GM18907 (cell line): ENCODE results near the gene TTLL1.
"Not testable (repeated sequence)": the region's sequence is repeated elsewhere in the genome, so short reads cannot be mapped to it uniquely, and the experiment has no call there.

Source experiments
- ATAC-seq: cut with Tn5 transposase; IDR thresholded peaks from one replicate; pipeline ENCODE4 v1.9.1; 2021; ENCODE audit warnings: mild to moderate bottlenecking, moderate library complexity; ENCODE audit not compliant: unreplicated experiment

Gene TTLL1

DNA sequence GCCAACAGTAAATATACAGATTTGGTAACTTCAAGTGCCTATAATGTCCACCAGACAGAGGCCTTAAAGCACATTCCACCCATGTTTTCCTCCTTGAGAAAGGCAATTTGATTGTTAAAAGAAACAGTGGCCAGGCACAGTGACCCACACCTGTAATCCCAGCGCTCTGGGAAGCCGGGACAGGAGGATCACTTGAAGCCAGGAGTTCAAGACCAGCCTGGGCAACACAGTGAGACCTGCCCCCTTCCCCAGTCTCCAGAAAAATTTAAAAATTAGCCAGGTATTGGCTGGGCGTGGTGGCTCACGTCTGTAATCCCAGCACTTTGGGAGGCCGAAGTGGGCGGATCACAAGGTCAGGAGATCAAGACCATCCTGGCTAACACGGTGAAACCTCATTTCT, 93.5 kb downstream of the TTLL1 start:
- ATAC-seq: not testable (repeated sequence)

DNA sequence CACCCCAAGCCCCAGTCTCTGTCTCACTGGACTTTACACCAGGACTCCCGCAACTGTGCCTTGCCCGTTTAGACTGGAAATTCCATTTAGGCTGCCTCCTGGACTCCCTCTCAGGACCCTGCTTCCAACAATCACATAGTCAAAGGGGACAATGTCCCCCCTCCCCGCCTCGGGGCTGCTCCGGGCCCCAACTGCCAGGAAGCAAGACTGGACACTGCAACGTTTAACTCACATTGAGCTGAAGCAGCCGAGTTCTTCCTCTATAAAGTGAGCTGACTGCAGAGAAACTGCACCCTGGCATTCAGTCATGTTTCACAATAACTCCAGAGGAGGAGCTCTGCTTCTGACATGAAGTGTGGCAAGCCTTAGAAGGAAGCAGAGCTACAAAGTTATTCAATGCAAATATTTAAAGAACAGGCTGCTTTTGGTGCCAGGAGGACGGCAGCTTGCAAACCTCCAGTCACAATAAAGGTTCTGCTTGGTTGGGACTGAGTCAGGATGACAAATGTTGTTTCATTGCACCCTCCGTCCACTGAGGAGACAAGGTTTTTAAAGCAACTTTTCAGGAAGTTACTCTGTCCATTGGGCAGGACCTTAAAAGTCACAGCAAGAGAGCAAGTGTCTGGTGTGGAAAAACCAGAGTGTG, 94.2 kb downstream of the TTLL1 start:
- no peak for ATAC-seq

DNA sequence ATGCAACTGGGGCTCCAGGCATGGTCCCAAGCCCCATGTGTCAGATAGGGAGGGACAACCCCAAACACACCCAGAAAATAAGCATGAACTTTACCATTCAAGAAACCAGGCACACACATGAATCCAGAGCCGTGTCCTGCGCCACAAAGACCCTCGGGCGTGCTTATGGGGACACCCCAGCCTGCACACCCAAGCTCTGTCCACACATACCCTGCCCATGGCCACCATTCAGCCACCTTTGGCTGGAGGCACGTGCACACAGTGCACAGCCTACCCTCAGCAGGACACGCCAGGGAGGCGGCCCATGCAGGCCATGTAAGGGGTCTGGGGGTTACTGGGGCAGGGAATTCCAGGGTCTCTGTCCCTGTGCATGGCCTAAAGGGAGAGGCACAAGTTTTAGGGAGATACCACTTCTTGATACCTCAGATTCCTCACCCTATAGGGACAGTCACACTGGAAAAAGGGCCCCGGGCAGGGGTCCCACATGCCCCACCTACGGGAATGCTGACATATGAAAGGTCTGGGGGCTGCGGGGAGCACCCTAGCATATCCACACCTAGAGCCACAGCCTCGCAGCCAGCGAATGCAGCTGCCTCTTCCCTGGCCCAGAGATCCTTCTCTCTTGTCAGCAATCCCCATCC, 94.8 kb downstream of the TTLL1 start:
- ATAC-seq: no peak

DNA sequence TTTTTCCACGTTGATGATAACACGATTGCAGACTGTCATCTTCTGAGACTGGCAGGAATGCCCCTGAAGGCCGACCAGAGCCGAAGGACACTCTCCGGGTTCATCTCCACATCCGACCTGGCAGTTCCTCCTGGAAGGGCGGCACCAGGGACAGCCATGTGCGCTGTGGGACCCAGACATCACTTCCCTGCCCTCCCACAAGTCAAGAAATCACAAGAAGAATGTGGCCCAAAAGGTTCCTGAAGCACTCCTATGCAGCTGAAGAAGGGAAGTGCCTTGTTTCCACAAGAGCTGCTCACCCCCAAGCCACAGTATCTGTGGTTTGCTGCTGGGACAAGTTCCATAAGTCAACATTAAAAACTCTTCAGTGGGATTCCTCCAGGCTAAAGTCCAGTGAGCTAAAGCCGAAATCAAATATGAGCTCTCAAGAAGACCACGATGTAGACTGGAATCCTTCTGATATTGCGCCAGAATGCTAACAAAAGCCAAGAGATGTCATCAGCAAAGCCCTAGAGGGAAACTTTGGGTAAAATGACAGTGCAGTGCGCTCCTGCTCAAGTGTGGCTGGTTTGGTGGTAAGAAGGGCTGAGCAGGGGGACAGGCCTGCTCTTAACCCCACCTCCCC, 95.4 kb downstream of the TTLL1 start:
- ATAC-seq: no peak

DNA sequence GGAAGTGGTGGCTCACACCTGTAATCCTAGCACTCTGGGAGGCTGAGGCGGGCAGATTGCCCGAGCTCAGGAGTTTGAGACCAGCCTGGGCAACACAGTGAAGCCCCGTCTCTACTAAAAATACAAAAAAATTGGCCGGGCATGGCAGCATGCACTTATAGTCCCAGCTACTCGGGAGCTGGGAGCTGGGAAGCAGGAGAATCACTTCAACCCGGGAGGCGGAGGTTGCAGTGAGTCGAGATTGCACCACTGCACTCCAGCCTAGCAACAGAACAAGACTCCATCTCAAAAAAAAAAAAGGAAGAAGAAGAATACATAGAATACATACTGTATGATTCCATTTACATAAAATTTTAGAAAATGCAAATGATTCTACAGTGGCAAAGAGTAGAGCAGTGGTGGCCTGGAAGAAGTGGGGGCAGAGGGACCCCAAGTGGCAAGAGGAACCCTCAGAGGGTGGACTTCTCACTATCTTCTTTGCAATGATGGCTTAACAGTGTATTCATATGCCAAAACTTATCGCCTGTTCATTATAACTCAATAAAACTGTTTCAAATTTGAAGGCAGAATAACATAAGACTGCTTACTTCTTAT, 96.2 kb downstream of the TTLL1 start:
- ATAC-seq: no peak

DNA sequence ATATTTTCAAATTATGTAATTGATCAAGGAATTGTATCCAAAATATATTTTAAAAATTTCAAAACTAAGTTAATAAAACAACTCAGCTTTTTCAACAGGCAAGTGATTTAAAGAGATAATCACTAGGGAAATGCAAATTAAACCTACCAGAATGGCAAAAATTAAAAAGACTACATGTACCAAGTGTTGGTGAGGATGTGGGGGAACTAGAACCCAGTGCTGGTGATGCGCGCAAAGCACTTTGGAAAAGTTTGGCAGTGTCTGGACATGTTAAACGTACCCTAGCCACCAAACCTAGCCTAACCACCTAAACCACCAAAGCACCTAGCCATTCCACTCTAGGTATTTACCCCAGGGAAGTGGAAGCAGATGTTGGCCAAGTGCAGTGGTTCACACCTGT, 97.1 kb downstream of the TTLL1 start:
- no peak for ATAC-seq

DNA sequence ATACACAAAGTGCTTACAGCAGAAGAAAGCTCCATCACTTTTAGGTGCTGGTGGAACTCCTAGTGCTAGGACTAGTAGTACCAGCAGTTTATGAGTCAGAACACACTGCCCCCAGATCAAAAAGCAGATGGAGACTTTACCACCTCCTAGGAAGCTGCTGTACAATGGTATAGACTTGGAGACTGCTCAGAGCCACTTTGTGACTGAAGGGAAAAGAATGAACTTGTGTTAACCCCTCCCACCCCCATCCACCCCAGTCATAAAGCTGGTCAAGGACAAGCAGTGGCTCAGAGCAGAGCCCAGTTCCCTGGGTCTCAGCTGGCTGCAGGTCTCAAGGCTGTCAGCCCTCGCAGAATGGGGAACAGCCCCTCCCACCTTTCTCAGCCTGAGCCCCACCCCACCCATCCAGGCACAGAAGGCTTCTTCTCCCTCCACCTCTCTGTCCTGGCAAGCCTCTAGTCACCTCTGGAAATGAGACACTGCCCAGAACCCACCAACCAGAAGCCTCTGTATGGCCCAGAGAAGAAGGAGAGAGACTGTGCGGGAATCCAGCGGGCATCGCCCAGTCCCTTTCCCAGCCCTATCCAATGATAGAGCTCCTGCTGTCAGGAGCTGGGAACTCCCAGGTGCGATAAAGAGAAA, 98.1 kb downstream of the TTLL1 start:
- no peak for ATAC-seq

DNA sequence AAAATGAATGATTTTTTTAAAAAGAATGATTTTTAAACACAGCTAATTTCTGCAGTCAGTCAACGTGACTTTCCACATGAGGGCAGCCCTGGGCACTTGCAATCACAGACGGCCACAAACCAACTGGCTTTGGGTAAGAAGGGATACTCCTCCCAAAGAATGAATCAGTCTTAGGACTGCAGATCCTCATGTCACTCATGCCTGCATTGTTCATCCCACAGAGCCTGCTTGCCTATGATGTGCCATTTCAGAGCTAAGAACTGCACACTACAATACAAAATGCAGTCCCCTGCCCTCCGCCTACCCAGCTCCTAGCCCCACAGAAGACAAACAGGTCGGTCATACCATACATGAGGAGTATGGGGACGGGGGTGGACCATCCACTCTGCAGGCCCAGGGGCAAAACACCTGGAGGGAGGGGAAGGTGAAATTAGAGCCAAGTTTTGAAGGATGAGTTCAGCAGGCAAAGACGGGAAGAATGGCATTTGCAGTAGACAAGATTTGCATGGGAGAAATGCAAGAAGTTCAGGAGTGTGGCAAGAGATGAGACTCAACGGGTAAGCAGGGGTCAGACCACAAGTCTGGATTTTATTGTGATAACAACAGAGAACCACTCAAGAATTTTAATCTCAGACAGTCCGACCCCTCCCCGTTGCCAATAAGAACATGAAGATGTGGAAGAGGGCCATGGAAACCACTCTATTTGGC, 98.9 kb downstream of the TTLL1 start:
- no peak for ATAC-seq
